IMR-90 (cell line): ENCODE results near the gene ABCC4. TPM values are rescaled to one million over a fixed set of nuclear protein-coding genes. Genes with fewer than 3 reads are reported as not detected.
A peak's percentile ranks its signal among the peaks of the same experiment; 100 is the strongest.

ENCODE experiments used
- ATAC-seq: fragments of 200-7000 bp; cut with Tn5 transposase; 2 replicates; pipeline ENCODE4 v1.9.1; 2020; ENCODE audit warnings: low read depth, mild to moderate bottlenecking, moderate library complexity
- BruUV-seq: library from RNA; stranded (reverse); fragments of 400-500 nt; replicated peaks from 2 replicates; lab custom pipeline; 2021; lab: Mats Ljungman, UMichigan
- CTCF ChIA-PET: fragments of 300-600 bp; formaldehyde crosslinking; extraction: SDS; loops from one replicate; lab custom pipeline; 2021; ENCODE audit warnings: antibody characterized with exemption; lab: Yijun Ruan, JAX
- POLR2A ChIA-PET: fragments of 300-600 bp; sonication (Branson Sonifier 250); formaldehyde crosslinking; loops from one replicate; lab custom pipeline; 2022; ENCODE audit warnings: antibody characterized with exemption; ENCODE audit not compliant: unreplicated experiment; lab: Charles Lee
- DNase-seq: peaks from one replicate; pipeline ENCODE4 v3.0.0; 2013
- H2AFZ ChIP-seq: replicated peaks from 2 replicates; pipeline ENCODE3; 2013; ENCODE audit warnings: low read length, mild to moderate bottlenecking; ENCODE audit not compliant: poor library complexity
- H2AK5ac ChIP-seq: 2 replicates; pipeline ENCODE4 v1.6.1; 2013; ENCODE audit warnings: low read depth, low read length, inconsistent platforms
- H2AK9ac ChIP-seq: replicated peaks from 2 replicates; pipeline ENCODE3; 2013; ENCODE audit warnings: mild to moderate bottlenecking, low read depth, low read length, moderate library complexity; ENCODE audit not compliant: poor library complexity
- H2BK120ac ChIP-seq: 2 replicates; pipeline ENCODE4 v1.6.1; 2013; ENCODE audit warnings: low read depth, low read length, inconsistent platforms
- H2BK15ac ChIP-seq: 3 replicates; pipeline ENCODE4 v1.6.1; 2013; ENCODE audit warnings: low read depth, low read length, inconsistent platforms
- H2BK20ac ChIP-seq: 2 replicates; pipeline ENCODE4 v1.6.1; 2013; ENCODE audit warnings: low read depth, mild to moderate bottlenecking, inconsistent platforms, low read length, moderate library complexity
- H2BK5ac ChIP-seq: 2 replicates; pipeline ENCODE4 v1.6.1; 2013; ENCODE audit warnings: mild to moderate bottlenecking, low read depth, low read length, inconsistent platforms; ENCODE audit not compliant: poor library complexity, severe bottlenecking
- H3K14ac ChIP-seq: replicated peaks from 2 replicates; pipeline ENCODE4 v1.6.1; 2013; ENCODE audit warnings: low read depth, low read length, inconsistent platforms
- H3K18ac ChIP-seq: 2 replicates; pipeline ENCODE4 v1.6.1; 2013; ENCODE audit warnings: low read depth, low read length, control low read depth
- H3K23ac ChIP-seq: 2 replicates; pipeline ENCODE4 v1.6.1; 2013; ENCODE audit warnings: low read depth, low read length, inconsistent platforms
- H3K27ac ChIP-seq: 2 replicates; pipeline ENCODE4 v1.5.1; 2013; ENCODE audit warnings: mild to moderate bottlenecking, control low read depth, low read length; ENCODE audit not compliant: insufficient read depth
- H3K27me3 ChIP-seq: 2 replicates; pipeline ENCODE4 v1.6.1; 2013; ENCODE audit warnings: low read length; ENCODE audit not compliant: control insufficient read depth, insufficient read depth
- H3K36me3 ChIP-seq: 2 replicates; pipeline ENCODE4 v1.6.1; 2013; ENCODE audit warnings: low read length, mixed read lengths; ENCODE audit not compliant: control insufficient read depth, insufficient read depth
- H3K4ac ChIP-seq: 2 replicates; pipeline ENCODE4 v1.6.1; 2013; ENCODE audit warnings: low read depth, low read length, inconsistent platforms
- H3K4me1 ChIP-seq: 2 replicates; pipeline ENCODE4 v1.6.1; 2013; ENCODE audit warnings: low read length, mixed read lengths; ENCODE audit not compliant: control insufficient read depth, insufficient read depth
- H3K4me2 ChIP-seq: 2 replicates; pipeline ENCODE4 v1.6.1; 2013; ENCODE audit warnings: low read depth, mild to moderate bottlenecking, control low read depth, low read length, moderate library complexity
- H3K4me3 ChIP-seq: 2 replicates; pipeline ENCODE4 v1.5.1; 2013; ENCODE audit warnings: low read depth, mild to moderate bottlenecking, control low read depth, low read length, moderate library complexity; ENCODE audit not compliant: insufficient read depth
- H3K56ac ChIP-seq: 2 replicates; pipeline ENCODE4 v1.6.1; 2013; ENCODE audit warnings: low read length, inconsistent platforms; ENCODE audit not compliant: insufficient read depth; ENCODE audit errors: extremely low read depth
- H3K79me1 ChIP-seq, 2 experiments: 2 replicates each; pipeline ENCODE4 v1.6.1; 2013; ENCODE audit warnings: low read length in 2 of 2, inconsistent platforms in 1 of 2, low read depth in 1 of 2
- H3K9ac ChIP-seq: 2 replicates; pipeline ENCODE4 v1.6.1; 2013; ENCODE audit warnings: low read depth, low read length, control low read depth
- H3K9me1 ChIP-seq: 2 replicates; pipeline ENCODE4 v1.6.1; 2013; ENCODE audit warnings: low read length, inconsistent platforms; ENCODE audit not compliant: insufficient read depth
- H3K9me3 ChIP-seq: 2 replicates; pipeline ENCODE4 v1.6.1; 2013; ENCODE audit warnings: low read length; ENCODE audit not compliant: control insufficient read depth, insufficient read depth
- H4K20me1 ChIP-seq: 2 replicates; pipeline ENCODE4 v1.6.1; 2013; ENCODE audit warnings: low read length, inconsistent platforms; ENCODE audit not compliant: insufficient read depth
- H4K5ac ChIP-seq: 2 replicates; pipeline ENCODE4 v1.6.1; 2013; ENCODE audit warnings: mild to moderate bottlenecking, low read depth, low read length, control low read depth
- H4K8ac ChIP-seq, 2 experiments: 2 replicates each; pipeline ENCODE4 v1.6.1; 2013; ENCODE audit warnings: low read depth in 2 of 2, low read length in 2 of 2, control low read depth in 1 of 2, inconsistent platforms in 1 of 2
- H4K91ac ChIP-seq: 2 replicates; pipeline ENCODE4 v1.6.1; 2013; ENCODE audit warnings: low read depth, low read length, inconsistent platforms; ENCODE audit not compliant: insufficient read depth
- CEBPB ChIP-seq: IDR thresholded peaks from 2 replicates; pipeline ENCODE4 v1.6.1; 2012; ENCODE audit warnings: low read depth, low read length, improper control_type of control experiment
- CHD1 ChIP-seq: IDR thresholded peaks from 2 replicates; pipeline ENCODE4 v1.6.1; 2012; ENCODE audit warnings: low read depth, low read length, improper control_type of control experiment
- CTCF ChIP-seq: conservative IDR thresholded peaks from 2 replicates; pipeline ENCODE4 v1.5.1; 2012; ENCODE audit warnings: mild to moderate bottlenecking, low read depth, low read length, improper control_type of control experiment
- FOS ChIP-seq: fragments of 150-350 bp; IDR thresholded peaks from 2 replicates; pipeline ENCODE4 v1.6.1; 2016; ENCODE audit warnings: low read depth, low read length
- MAFK ChIP-seq: IDR thresholded peaks from 2 replicates; pipeline ENCODE4 v1.6.1; 2012; ENCODE audit warnings: low read depth, low read length, improper control_type of control experiment
- MAZ ChIP-seq: IDR thresholded peaks from 2 replicates; pipeline ENCODE4 v1.6.1; 2012; ENCODE audit warnings: low read depth, mild to moderate bottlenecking, low read length, improper control_type of control experiment, moderate library complexity, borderline replicate concordance
- NFE2L2 ChIP-seq: fragments of 150-350 bp; IDR thresholded peaks from 2 replicates; pipeline ENCODE4 v1.6.1; 2016; ENCODE audit warnings: low read depth, mild to moderate bottlenecking, low read length
- RAD21 ChIP-seq: IDR thresholded peaks from 2 replicates; pipeline ENCODE4 v1.6.1; 2012; ENCODE audit warnings: low read length, improper control_type of control experiment
- RFX5 ChIP-seq: IDR thresholded peaks from 2 replicates; pipeline ENCODE4 v1.8.0; 2012; ENCODE audit warnings: low read depth, mild to moderate bottlenecking, low read length, moderate library complexity
- SMC3 ChIP-seq: fragments of 150-350 bp; IDR thresholded peaks from 2 replicates; pipeline ENCODE4 v1.6.1; 2016; ENCODE audit warnings: low read depth, mild to moderate bottlenecking, antibody characterized with exemption, low read length, moderate library complexity
- WGBS, 2 experiments: methylation state at CpG; one replicate each; pipeline versions ENCODE4 v1.1.5 to v1.1.7; 2013; ENCODE audit warnings: missing lambda C conversion rate in 2 of 2; ENCODE audit not compliant: insufficient read length in 1 of 2; ENCODE audit errors: extremely low coverage in 2 of 2; 5-methylcytosine and 5-hydroxymethylcytosine counted together
- dilution Hi-C: fragments of 300-500 bp; cut with HindIII; formaldehyde crosslinking; loops from one replicate; pipeline ENCODE4 v1.14.3; 2018; ENCODE audit warnings: low sequenced_read_pairs; ENCODE audit not compliant: unreplicated experiment
- in situ Hi-C: fragments of 300-500 bp; cut with MboI; formaldehyde crosslinking; loops from 3 replicates; pipeline ENCODE4 v1.14.3; 2019; ENCODE audit warnings: low sequenced_read_pairs, inconsistent platforms, mixed read lengths
- intact Hi-C: fragments of 100-400 bp; cut with micrococcal nuclease; formaldehyde crosslinking; loops from 2 replicates; pipeline ENCODE4 v1.10.0; 2022
- polyA plus RNA-seq, 3 experiments: library from polyadenylated mRNA; depleted of rRNA; stranded (reverse); fragments of >200 nt; gene quantifications; 2 replicates each; pipeline ENCODE4 v1.2.3, GENCODE V29; 2012; ENCODE audit warnings: low replicate concordance in 1 of 3
- total RNA-seq: library from RNA; depleted of rRNA; stranded (reverse); fragments of >200 nt; gene quantifications from 2 replicates; pipeline ENCODE4 v1.2.3, GENCODE V29; 2012

The ABCC4 gene
- total and polyA plus RNA-seq, 2 of the 4 experiments (the other 2 are of a cell fraction) = 16.6 to 41.4 TPM

- dilution Hi-C loops = no loop called here
- peak; percentile 96 for TF ChIP-seq SMC3
- no peak for TF ChIP-seq NFE2L2
- no peak for TF ChIP-seq MAFK
- peak; percentile 94 for TF ChIP-seq RAD21
- no peak for TF ChIP-seq CHD1
- TF ChIP-seq CEBPB = no peak
- no peak for TF ChIP-seq MAZ
- TF ChIP-seq RFX5 = no peak
- TF ChIP-seq FOS = no peak
- peak; percentile 91 for TF ChIP-seq CTCF
- H3K9me3 ChIP-seq = no peaks in the 10 kb centered on the region
- peaks cover 32% of the 10 kb centered on the region for H3K36me3 ChIP-seq
- 0 out of 2 replicates have a peak overlapping the region, but pooled peaks have one; percentile 4 for H3K14ac ChIP-seq
- H4K91ac ChIP-seq = peak overlapping the region; percentile 13; the same call in 1 of the 2 replicates
- peak; percentile 91 for ATAC-seq
- peak overlapping the region; percentile 42 for H3K4ac ChIP-seq
- intact Hi-C loops = loop anchor here (1.0 to 5.0 kb wide), 3 partner anchors 90 to 188 kb away; no protein-coding TSS in a partner anchor
- H4K20me1 ChIP-seq = 0 out of 2 replicates have a peak, but pooled peaks cover 3% of the 10 kb centered on the region
- H4K8ac ChIP-seq = peak overlapping the region; percentile 5 to 34
- 0 out of 3 replicates have a peak overlapping the region, but pooled peaks have one; percentile 3 for H2BK15ac ChIP-seq
- no peak overlapping the region for H2AK9ac ChIP-seq
- H3K18ac ChIP-seq = peak overlapping the region; percentile 36
- CTCF ChIA-PET = interaction anchor here (0.6 to 4.5 kb wide), 15 partner anchors 13 to 212 kb away, joined by 3 to 22 read pairs (median 5); no protein-coding TSS in a partner anchor
- H2BK20ac ChIP-seq = peak overlapping the region; percentile 40
- H3K27ac ChIP-seq = peak overlapping the region; percentile 60
- peak; percentile 74 for DNase-seq
- peak overlapping the region; percentile 1 for H2BK5ac ChIP-seq
- no peak overlapping the region for H3K4me3 ChIP-seq
- peak overlapping the region; percentile 19; the same call in 1 of the 2 replicates for H3K9ac ChIP-seq
- peak overlapping the region; percentile 21 for H2AK5ac ChIP-seq
- peaks cover 25% of the 10 kb centered on the region; the same call in 1 of the 2 replicates for H3K4me1 ChIP-seq
- H4K5ac ChIP-seq = peak overlapping the region; percentile 33; the same call in 1 of the 2 replicates
- POLR2A ChIA-PET = interaction anchor here (0.6 to 1.4 kb wide), 2 partner anchors 107 to 179 kb away, joined by 3 read pairs; no protein-coding TSS in a partner anchor
- in situ Hi-C loops = loop anchor here (5.0 to 10.0 kb wide), 2 partner anchors 183 to 210 kb away; no protein-coding TSS in a partner anchor
- H3K79me1 ChIP-seq = peaks cover 4 to 64% of the 10 kb centered on the region in 2 experiments; a peak in 2 of 4 replicates
- no TSS peak for BruUV-seq
- peaks cover 11% of the 10 kb centered on the region for H3K9me1 ChIP-seq
- H3K27me3 ChIP-seq = no peaks in the 10 kb centered on the region
- 0% methylated on average over 1 of the region's 9 CpGs; no CpG with 5 or more reads in 1 of the 2 experiments for WGBS, 2 experiments
- H2AFZ ChIP-seq = no peak overlapping the region
- no peak overlapping the region for H3K23ac ChIP-seq
- peak overlapping the region; percentile 35 for H2BK120ac ChIP-seq
- H3K4me2 ChIP-seq = no peak overlapping the region
- H3K56ac ChIP-seq = no peak overlapping the region
Measured at GRCh38 chr13:95191821-95192563, 109.3 kb downstream of the ABCC4 start.
